ENCODE measurements around the gene NAA80.

DNA sequence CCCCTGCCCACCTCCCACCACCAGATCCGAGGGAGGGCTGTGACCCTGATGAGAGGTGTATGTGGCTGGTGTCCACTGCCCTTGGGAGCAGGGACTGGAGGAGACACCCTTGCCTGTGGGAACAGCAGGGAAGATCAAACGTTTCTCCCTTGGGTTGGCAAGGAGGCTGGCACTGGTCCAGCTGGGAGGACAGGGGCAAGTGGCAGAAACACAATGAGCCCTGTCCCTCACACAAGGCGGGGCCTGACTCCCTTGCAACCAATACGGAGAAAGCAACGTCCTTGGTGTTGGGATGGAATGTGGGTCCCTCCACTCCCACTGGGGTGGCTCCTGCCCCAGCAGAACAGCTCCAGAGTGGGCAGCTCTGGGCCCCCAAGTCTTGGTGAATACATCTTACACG lies 18.1 kb upstream of the NAA80 start:
- TF ChIP-seq POLR2AphosphoS5 (IDR thresholded peaks at IDR 0.05; ENCODE audit: borderline replicate concordance, low read depth, low read length): no peak
- no peak for TF ChIP-seq EZH2 (IDR thresholded peaks at IDR 0.05)

All from SK-N-MC (cell line).